VCaP (cell line): ENCODE data around the gene MYDGF.

Experiments
- H3K27ac ChIP-seq: fragments of 450-650 bp; 2 replicates; pipeline ENCODE4 v1.5.1; 2017
- CTCF ChIP-seq: fragments of 450-650 bp; conservative IDR thresholded peaks from 2 replicates; pipeline ENCODE4 v1.5.1; 2017; ENCODE audit warnings: mild to moderate bottlenecking, moderate library complexity

Gene MYDGF

GRCh38 chr19:4654437-4655361 lies 15.4 kb downstream of the MYDGF start:
- H3K27ac ChIP-seq = no peak overlapping the region
- no peak for TF ChIP-seq CTCF

- H3K27ac ChIP-seq = no peak overlapping the region
- TF ChIP-seq CTCF = no peak
Measured at GRCh38 chr19:4653793-4654436, 16.2 kb downstream of the MYDGF start.

GRCh38 chr19:4652075-4652474 lies 18.1 kb downstream of the MYDGF start:
- H3K27ac ChIP-seq = no peak overlapping the region
- TF ChIP-seq CTCF = no peak

GRCh38 chr19:4650159-4650558 lies 20.0 kb downstream of the MYDGF start:
- no peak for TF ChIP-seq CTCF
- H3K27ac ChIP-seq = no peak overlapping the region

GRCh38 chr19:4649392-4650047 lies 20.6 kb downstream of the MYDGF start:
- no peak for TF ChIP-seq CTCF
- no peak overlapping the region for H3K27ac ChIP-seq

GRCh38 chr19:4647676-4648644 lies 22.2 kb downstream of the MYDGF start:
- TF ChIP-seq CTCF = no peak
- no peak overlapping the region for H3K27ac ChIP-seq
